ENCODE data around the gene TMA7B.

- TF ChIP-seq CTCF (IDR thresholded peaks at IDR 0.05) (no peak), POLR2A (IDR thresholded peaks at IDR 0.05) (no peak), EP300 (IDR thresholded peaks at IDR 0.05) (no peak)
Measured at GRCh38 chr22:39994041-39994565, 33.9 kb downstream of the TMA7B start.

Data from tibial nerve (tissue), 4 donors.